ENCODE measurements around the gene CLRN3. TPM values are rescaled to one million over a fixed set of nuclear protein-coding genes. Genes with fewer than 3 reads are reported as not detected.

Gene CLRN3
- polyA plus RNA-seq, 1 donor from 2014 or later = not detected

DNA sequence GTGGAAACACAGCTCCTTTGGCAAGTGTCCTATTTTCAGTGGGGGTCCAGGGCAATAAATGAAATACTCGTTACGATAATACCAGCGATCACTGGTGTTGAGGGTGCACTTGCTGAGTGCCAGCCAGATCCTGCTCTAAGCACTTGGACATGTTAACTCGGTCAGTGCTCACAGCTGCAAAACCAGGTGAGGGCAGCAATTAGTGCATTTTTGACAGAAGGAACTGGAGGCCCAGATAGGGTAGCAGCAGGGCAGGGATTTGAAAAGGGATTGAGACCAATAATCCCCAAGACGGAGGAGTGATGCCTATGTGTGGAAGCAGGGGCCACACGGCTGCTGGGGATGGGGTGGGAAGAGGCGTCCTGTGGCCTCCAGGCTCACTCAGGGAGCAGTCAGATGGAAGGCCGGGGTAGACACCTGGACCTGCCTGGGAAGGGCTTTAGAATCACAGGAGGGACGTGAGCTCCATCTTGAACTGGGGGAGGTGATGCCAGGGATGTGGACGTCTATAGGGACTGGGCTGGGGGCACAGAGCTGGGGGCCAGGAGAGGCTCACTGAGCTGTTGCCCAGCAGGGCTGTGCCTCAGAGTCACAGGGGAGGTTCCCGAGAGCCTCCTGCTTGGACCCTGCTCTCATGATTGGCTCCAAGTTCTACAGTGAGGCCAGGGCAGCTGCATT is 28.5 kb upstream of the CLRN3 start:
- Histone ChIP-seq H3K36me3 (ENCODE audit: insufficient read depth, low read length) (no peaks in the 10 kb centered on the region), H3K27ac (ENCODE audit: low read length) (no peak overlapping the region), H3K27me3 (ENCODE audit: insufficient read depth, low read depth, low read length) (no peaks in the 10 kb centered on the region), H3K4me3 (ENCODE audit: low read length) (no peak overlapping the region), H3K9ac (ENCODE audit: low read length) (no peak overlapping the region), H3K9me2 (ENCODE audit: insufficient read depth, low read length) (no peaks in the 10 kb centered on the region), H3K4me2 (ENCODE audit: low read length) (no peak overlapping the region), H3F3A (ENCODE audit: insufficient read depth, low read length, poor library complexity, severe bottlenecking) (no peaks in the 10 kb centered on the region), H4K20me1 (ENCODE audit: insufficient read depth) (no peaks in the 10 kb centered on the region), H2AFZ (ENCODE audit: low read depth, low read length) (no peak overlapping the region), H3K79me2 (replicated peaks; ENCODE audit: insufficient read depth, low read length) (no peaks in the 10 kb centered on the region), H3K9me3 (ENCODE audit: low read length) (no peaks in the 10 kb centered on the region)
- TF ChIP-seq, protein P1, sequence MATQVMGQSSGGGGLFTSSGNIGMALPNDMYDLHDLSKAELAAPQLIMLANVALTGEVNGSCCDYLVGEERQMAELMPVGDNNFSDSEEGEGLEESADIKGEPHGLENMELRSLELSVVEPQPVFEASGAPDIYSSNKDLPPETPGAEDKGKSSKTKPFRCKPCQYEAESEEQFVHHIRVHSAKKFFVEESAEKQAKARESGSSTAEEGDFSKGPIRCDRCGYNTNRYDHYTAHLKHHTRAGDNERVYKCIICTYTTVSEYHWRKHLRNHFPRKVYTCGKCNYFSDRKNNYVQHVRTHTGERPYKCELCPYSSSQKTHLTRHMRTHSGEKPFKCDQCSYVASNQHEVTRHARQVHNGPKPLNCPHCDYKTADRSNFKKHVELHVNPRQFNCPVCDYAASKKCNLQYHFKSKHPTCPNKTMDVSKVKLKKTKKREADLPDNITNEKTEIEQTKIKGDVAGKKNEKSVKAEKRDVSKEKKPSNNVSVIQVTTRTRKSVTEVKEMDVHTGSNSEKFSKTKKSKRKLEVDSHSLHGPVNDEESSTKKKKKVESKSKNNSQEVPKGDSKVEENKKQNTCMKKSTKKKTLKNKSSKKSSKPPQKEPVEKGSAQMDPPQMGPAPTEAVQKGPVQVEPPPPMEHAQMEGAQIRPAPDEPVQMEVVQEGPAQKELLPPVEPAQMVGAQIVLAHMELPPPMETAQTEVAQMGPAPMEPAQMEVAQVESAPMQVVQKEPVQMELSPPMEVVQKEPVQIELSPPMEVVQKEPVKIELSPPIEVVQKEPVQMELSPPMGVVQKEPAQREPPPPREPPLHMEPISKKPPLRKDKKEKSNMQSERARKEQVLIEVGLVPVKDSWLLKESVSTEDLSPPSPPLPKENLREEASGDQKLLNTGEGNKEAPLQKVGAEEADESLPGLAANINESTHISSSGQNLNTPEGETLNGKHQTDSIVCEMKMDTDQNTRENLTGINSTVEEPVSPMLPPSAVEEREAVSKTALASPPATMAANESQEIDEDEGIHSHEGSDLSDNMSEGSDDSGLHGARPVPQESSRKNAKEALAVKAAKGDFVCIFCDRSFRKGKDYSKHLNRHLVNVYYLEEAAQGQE (IDR thresholded peaks at IDR 0.05; ENCODE audit: borderline replicate concordance) = no peak
- no peak for TF ChIP-seq TAF1 (IDR thresholded peaks at IDR 0.05; ENCODE audit: low read depth)
- TF ChIP-seq RAD21 (conservative IDR thresholded peaks at IDR 0.05) = no peak
- no peak for TF ChIP-seq MXI1 (conservative IDR thresholded peaks at IDR 0.05; ENCODE audit: poor library complexity, severe bottlenecking)
- TF ChIP-seq, protein P2, sequence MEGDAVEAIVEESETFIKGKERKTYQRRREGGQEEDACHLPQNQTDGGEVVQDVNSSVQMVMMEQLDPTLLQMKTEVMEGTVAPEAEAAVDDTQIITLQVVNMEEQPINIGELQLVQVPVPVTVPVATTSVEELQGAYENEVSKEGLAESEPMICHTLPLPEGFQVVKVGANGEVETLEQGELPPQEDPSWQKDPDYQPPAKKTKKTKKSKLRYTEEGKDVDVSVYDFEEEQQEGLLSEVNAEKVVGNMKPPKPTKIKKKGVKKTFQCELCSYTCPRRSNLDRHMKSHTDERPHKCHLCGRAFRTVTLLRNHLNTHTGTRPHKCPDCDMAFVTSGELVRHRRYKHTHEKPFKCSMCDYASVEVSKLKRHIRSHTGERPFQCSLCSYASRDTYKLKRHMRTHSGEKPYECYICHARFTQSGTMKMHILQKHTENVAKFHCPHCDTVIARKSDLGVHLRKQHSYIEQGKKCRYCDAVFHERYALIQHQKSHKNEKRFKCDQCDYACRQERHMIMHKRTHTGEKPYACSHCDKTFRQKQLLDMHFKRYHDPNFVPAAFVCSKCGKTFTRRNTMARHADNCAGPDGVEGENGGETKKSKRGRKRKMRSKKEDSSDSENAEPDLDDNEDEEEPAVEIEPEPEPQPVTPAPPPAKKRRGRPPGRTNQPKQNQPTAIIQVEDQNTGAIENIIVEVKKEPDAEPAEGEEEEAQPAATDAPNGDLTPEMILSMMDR (IDR thresholded peaks at IDR 0.05; ENCODE audit: poor library complexity, severe bottlenecking) = no peak
- TF ChIP-seq SMC3 (conservative IDR thresholded peaks at IDR 0.05; ENCODE audit: poor library complexity) = no peak
- no peak for TF ChIP-seq EP300 (conservative IDR thresholded peaks at IDR 0.05; ENCODE audit: poor library complexity, severe bottlenecking)
- TF ChIP-seq POLR2AphosphoS5 (IDR thresholded peaks at IDR 0.05) = no peak
- no peak for TF ChIP-seq EZH2 (IDR thresholded peaks at IDR 0.05; ENCODE audit: borderline replicate concordance, insufficient read depth, low read length, poor library complexity, severe bottlenecking)

DNA sequence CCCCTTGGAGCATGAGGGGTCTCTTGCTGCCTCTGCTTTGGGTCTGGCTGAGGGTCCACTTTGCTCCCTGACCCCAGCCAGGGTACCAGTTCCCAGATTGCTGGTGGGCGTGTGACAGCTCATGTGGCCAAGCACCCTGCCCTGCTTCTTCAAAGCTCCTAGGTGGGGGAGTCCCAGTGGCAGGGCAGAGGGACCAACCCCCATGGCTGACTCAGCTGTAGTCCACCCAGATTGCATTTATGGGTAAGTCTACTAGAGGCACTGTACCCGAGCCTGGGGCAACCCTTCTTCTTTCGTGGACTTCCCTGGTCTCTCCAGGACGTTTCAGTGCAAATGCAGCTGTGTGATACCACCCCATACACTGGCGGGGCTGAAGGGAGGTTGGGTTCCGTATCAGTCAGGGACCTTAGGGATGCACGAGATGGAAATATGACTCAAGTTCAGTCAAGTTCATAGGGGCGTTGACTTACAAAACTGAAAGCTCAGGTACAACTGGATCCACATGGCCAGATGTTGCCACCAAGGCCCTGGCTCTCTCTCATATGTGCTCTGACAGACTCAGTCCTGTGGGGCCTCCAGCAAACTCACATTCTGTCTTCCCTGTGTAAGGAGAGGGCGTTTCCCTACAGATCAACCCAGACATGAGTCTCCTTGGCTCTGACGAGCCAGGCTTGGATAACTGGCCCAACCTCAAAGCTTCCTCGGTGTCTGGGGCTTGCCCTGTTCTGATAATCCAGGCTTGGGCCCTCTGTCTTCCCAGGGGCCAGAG is 27.7 kb upstream of the CLRN3 start:
- TF ChIP-seq, protein P2 (IDR thresholded peaks at IDR 0.05; ENCODE audit: poor library complexity, severe bottlenecking) = no peak
- TF ChIP-seq POLR2AphosphoS5 (IDR thresholded peaks at IDR 0.05) = no peak
- TF ChIP-seq, protein P1 (IDR thresholded peaks at IDR 0.05; ENCODE audit: borderline replicate concordance) = no peak
- TF ChIP-seq TAF1 (IDR thresholded peaks at IDR 0.05; ENCODE audit: low read depth) = no peak
- no peak for TF ChIP-seq MXI1 (conservative IDR thresholded peaks at IDR 0.05; ENCODE audit: poor library complexity, severe bottlenecking)
- no peak for TF ChIP-seq SMC3 (conservative IDR thresholded peaks at IDR 0.05; ENCODE audit: poor library complexity)
- no peak for TF ChIP-seq EZH2 (IDR thresholded peaks at IDR 0.05; ENCODE audit: borderline replicate concordance, insufficient read depth, low read length, poor library complexity, severe bottlenecking)
- no peak for TF ChIP-seq EP300 (conservative IDR thresholded peaks at IDR 0.05; ENCODE audit: poor library complexity, severe bottlenecking)
- TF ChIP-seq RAD21 (conservative IDR thresholded peaks at IDR 0.05) = no peak

More for the DNA sequence above, 27.7 kb upstream of the CLRN3 start:
- Histone ChIP-seq H3K27me3 (ENCODE audit: insufficient read depth, low read depth, low read length) (no peaks in the 10 kb centered on the region), H3K9me3 (ENCODE audit: low read length) (no peaks in the 10 kb centered on the region), H3K9me2 (ENCODE audit: insufficient read depth, low read length) (no peaks in the 10 kb centered on the region), H2AFZ (ENCODE audit: low read depth, low read length) (no peak overlapping the region), H4K20me1 (ENCODE audit: insufficient read depth) (no peaks in the 10 kb centered on the region), H3K79me2 (replicated peaks; ENCODE audit: insufficient read depth, low read length) (no peaks in the 10 kb centered on the region), H3K9ac (ENCODE audit: low read length) (no peak overlapping the region), H3K4me2 (ENCODE audit: low read length) (no peak overlapping the region), H3F3A (ENCODE audit: insufficient read depth, low read length, poor library complexity, severe bottlenecking) (no peaks in the 10 kb centered on the region), H3K27ac (ENCODE audit: low read length) (no peak overlapping the region), H3K36me3 (ENCODE audit: insufficient read depth, low read length) (no peaks in the 10 kb centered on the region), H3K4me3 (ENCODE audit: low read length) (no peak overlapping the region)
